ENCODE data around the gene UBE2C.
A peak's percentile ranks its signal among the peaks of the same experiment; 100 is the strongest.
"Not testable (repeated sequence)": the region's sequence is repeated elsewhere in the genome, so short reads cannot be mapped to it uniquely, and the experiment has no call there.

The UBE2C gene

GRCh38 chr20:45812157-45813005 lies at the start of gene UBE2C:
Gene UBE2C (plus strand): TSS chr20:45812644. CDS start chr20:45812696, 52 bp downstream.
- no peak for DNase-seq
- in situ Hi-C loops (cut with MboI; ENCODE audit: low pct_unique_long_range_greater_than_20kb, low sequenced_read_pairs): no loop called here

- not testable (repeated sequence) for DNase-seq
- in situ Hi-C loops (cut with MboI; ENCODE audit: low pct_unique_long_range_greater_than_20kb, low sequenced_read_pairs): loop anchor here (25.0 kb wide), 2 partner anchors 152 to 452 kb away; partner anchors contain the start of genes MATN4 and RBPJL
Measured at GRCh38 chr20:45764618-45765282, 47.7 kb upstream of the UBE2C start.

DNA sequence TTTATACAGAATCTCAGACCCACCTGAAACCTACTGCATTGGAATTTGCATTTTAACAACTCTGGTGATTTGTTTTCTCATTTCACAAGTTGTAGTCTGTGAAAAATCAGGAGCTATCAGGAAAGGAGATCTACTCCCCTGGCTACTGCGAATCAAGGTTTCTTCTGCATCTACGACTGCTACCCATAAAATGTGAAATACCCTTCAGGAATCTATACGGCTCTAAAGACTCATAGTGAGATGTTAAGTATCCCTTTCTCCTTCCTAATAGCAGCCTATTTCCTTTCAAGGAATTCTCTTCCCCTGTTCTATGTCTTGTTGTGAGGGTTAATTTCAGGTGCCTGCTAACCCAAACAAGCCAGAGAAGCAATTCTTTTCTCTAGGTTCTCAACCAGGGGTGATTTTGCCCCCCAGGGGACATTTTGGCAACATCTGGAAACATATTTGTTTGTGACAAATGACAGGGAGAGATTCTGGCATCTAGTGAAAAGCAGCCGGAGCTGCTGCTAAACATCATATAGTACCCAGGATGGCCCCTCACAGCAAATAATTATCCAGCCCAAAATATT lies 47.1 kb upstream of the UBE2C start:
- in situ Hi-C loops (cut with MboI; ENCODE audit: low pct_unique_long_range_greater_than_20kb, low sequenced_read_pairs): loop anchor here (25.0 kb wide), 2 partner anchors 153 to 453 kb away; partner anchors contain the start of genes MATN4 and RBPJL
- DNase-seq: no peak

GRCh38 chr20:45765980-45766379 lies 46.5 kb upstream of the UBE2C start:
- in situ Hi-C loops (cut with MboI; ENCODE audit: low pct_unique_long_range_greater_than_20kb, low sequenced_read_pairs): loop anchor here (25.0 kb wide), 2 partner anchors 154 to 454 kb away; partner anchors contain the start of genes MATN4 and RBPJL
- DNase-seq: no peak

DNA sequence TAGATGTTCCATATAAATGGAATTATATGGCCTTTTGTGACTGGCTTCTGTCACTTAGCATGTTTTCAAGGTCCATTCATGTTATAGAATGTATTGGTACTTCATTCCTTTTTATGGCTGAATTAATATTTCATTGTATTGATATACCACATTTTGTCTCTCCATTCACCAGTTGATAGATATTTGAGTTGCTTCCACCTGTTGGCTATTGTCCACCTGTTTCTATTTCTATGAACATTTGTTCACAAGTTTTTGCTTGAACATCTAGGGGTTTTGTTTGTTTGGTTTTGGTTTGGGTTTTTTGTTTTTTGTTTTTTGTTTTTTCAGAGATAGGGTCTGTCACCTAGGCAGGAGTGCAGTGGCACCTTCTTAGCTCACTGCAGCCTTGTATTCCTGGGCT lies 44.0 kb upstream of the UBE2C start:
- no peak for DNase-seq
- in situ Hi-C loops (cut with MboI; ENCODE audit: low pct_unique_long_range_greater_than_20kb, low sequenced_read_pairs): loop anchor here (25.0 kb wide), 2 partner anchors 156 to 456 kb away; partner anchors contain the start of genes MATN4 and RBPJL

DNA sequence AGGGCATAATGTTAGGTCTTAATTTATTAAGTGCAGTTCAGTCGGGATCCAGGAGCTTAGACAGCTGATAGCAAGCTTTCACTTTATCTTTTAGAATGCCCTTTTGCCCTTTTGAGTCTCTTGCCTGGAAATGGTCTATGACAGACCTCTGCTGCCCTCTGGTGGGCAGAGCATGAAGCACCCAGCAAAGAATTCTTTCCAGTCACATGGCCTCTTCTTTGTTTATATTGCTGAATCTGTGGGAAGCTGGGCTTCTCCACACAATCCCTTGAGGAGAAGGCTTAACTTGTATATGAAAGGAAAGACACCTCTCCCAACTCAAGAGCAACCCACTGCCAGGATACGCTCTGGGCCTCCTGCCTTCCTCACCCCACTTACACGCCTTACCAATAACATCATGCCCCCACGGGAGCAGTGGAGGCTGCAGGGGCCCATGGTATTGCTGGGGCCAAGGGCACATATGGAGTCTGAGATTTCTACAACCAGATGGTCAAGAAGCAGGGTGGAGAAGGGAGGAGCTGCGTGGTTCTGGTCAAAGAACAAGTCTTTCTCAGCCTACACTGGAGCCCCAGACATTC lies 41.2 kb upstream of the UBE2C start:
- in situ Hi-C loops (cut with MboI; ENCODE audit: low pct_unique_long_range_greater_than_20kb, low sequenced_read_pairs): loop anchor here (25.0 kb wide), 2 partner anchors 159 to 459 kb away; partner anchors contain the start of genes MATN4 and RBPJL
- peak; percentile 84 for DNase-seq

DNA sequence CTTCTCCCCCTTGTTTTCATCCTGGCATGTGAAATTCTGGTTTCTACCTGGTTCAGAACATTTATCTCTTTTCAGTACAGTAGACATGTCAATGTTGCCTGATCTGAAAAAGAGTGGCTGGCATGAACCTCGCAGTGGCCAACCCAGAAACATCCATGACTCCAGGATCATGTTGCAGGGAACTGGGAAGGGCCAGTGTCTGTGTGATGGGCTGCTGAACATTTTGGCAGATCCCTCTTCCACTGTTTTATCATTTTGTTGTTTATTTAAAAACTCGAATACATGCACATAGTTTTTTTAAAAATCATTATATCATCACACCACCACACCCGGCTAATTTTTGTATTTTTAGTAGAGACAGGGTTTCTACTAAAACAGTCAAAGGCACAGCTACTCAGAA lies 39.8 kb upstream of the UBE2C start:
- in situ Hi-C loops (cut with MboI; ENCODE audit: low pct_unique_long_range_greater_than_20kb, low sequenced_read_pairs): loop anchor here (25.0 kb wide), 2 partner anchors 160 to 460 kb away; partner anchors contain the start of genes MATN4 and RBPJL
- DNase-seq: no peak

GRCh38 chr20:45774945-45775344 lies 37.5 kb upstream of the UBE2C start:
- no peak for DNase-seq
- in situ Hi-C loops (cut with MboI; ENCODE audit: low pct_unique_long_range_greater_than_20kb, low sequenced_read_pairs): loop anchor here (25.0 kb wide), 2 partner anchors 163 to 463 kb away; partner anchors contain the start of genes MATN4 and RBPJL

GRCh38 chr20:45775411-45775810 lies 37.0 kb upstream of the UBE2C start:
- in situ Hi-C loops (cut with MboI; ENCODE audit: low pct_unique_long_range_greater_than_20kb, low sequenced_read_pairs): no loop called here
- DNase-seq: no peak

DNA sequence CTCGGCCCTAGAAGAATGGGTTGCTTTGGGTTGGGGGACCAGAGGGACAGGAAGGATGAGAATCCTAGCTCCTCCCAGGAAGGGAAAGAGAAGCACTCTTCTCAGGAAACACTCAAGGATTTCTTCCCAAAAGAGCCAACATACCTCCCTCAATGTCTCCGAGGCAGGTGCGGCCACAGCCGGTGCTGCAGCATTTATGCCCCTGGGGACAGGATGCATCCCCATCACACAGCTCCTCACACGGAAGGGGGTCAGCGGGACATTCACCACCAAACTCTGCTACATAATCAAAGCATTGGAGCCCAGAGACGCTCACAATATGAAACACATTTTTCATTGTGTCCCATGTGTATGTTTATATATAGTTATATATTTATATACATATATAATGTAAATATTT lies 35.5 kb upstream of the UBE2C start:
- no peak for DNase-seq
- in situ Hi-C loops (cut with MboI; ENCODE audit: low pct_unique_long_range_greater_than_20kb, low sequenced_read_pairs): no loop called here

DNA sequence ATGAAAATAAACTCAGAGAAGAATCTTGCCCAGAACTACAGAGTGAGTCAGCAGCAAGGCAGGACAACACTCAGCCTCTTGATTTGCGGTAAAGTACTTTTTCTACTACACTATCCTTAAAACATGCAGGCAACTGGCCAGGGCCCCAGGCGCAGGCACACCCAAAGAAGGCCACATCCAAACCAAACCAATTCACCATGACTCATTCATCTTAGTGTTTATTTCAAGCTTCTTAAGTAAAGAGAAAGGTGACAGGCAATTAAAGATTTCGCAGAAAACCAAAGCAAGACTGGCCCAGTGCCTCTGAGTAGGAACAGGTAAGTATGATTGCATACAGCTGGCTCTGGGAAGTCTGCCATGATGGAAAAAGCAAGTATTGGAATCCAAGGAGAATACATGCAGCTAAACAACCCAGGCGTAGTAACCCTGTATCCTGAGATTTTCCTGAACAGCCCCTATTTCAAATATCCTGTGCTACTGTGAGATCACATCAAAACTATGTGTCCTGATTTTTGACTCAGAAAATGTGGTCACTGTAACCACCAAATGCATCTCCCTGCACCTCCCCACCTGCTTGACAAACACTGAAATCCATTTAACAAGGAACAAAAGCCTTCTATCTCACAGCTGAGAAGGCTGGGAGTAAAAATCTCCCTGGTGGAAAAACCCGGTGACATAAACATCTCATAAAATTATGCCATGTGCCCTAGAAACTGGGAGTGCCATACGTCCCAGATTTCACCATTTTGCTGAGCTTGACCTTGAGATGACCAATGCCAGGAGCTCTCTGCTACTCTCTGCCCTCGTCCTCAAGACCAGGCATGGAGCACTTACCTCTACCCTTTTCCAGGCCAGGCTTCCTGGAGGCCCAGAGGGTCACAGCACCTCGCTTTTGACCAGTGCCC lies 33.2 kb upstream of the UBE2C start:
- in situ Hi-C loops (cut with MboI; ENCODE audit: low pct_unique_long_range_greater_than_20kb, low sequenced_read_pairs): no loop called here
- DNase-seq: no peak

- no peak for DNase-seq
- in situ Hi-C loops (cut with MboI; ENCODE audit: low pct_unique_long_range_greater_than_20kb, low sequenced_read_pairs): no loop called here
Measured at GRCh38 chr20:45780159-45780558, 32.3 kb upstream of the UBE2C start.

DNA sequence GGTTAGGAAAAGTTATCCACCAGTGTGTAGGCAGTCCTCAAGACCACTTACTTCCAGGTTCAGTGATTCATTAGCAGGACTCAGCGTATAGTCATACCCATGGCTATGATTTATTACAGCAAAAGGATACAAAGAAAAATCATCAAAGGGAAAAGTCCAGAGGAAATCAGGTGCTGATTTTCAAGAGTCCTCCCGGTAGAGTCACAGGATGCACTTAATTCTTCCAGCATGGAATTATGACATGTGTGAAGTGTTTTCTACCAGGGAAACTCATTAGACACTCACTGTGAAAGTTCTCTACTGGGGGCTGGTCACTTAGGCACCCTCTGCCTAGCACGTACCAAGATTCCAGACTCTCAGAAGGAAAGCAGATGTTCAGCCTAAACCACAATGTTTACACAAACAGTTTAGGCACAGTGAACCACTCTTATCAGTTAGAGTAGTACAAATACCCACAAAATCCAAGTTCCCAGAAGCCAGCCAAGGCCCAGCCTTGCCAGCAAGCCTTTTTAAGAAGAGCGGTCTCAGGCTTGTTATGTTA lies 31.0 kb upstream of the UBE2C start:
- no peak for DNase-seq
- in situ Hi-C loops (cut with MboI; ENCODE audit: low pct_unique_long_range_greater_than_20kb, low sequenced_read_pairs): no loop called here

- DNase-seq: no peak
- in situ Hi-C loops (cut with MboI; ENCODE audit: low pct_unique_long_range_greater_than_20kb, low sequenced_read_pairs): no loop called here
Measured at GRCh38 chr20:45782890-45783289, 29.6 kb upstream of the UBE2C start.

GRCh38 chr20:45783656-45784294 lies 28.7 kb upstream of the UBE2C start:
- in situ Hi-C loops (cut with MboI; ENCODE audit: low pct_unique_long_range_greater_than_20kb, low sequenced_read_pairs): no loop called here
- DNase-seq: no peak

DNA sequence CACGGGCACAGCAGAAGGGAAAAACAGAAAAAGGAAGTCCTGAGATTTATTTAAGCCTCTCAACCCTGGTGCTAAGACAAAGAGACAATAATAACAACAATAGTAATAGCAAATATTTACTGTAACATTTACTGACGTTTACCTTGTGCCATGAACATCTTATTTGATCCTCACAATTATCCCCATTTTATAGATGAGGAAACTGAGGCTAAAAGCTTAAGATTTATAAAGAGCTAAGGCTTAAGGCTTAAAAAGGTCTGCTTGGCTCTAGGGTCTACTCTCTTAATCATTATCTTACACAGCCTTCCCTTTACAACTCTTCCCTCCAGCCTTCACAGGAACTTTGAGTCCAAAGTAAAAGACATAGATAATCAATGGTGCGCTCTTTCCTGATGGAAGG lies 24.1 kb upstream of the UBE2C start:
- in situ Hi-C loops (cut with MboI; ENCODE audit: low pct_unique_long_range_greater_than_20kb, low sequenced_read_pairs): no loop called here
- no peak for DNase-seq

GRCh38 chr20:45792317-45793118 lies 19.9 kb upstream of the UBE2C start:
- in situ Hi-C loops (cut with MboI; ENCODE audit: low pct_unique_long_range_greater_than_20kb, low sequenced_read_pairs): no loop called here
- peak; percentile 60 for DNase-seq

All from KBM-7 (cell line).